ENCODE data around the gene TMEM169. TPM values are rescaled to one million over a fixed set of nuclear protein-coding genes. Genes with fewer than 3 reads are reported as not detected.
A peak's percentile ranks its signal among the peaks of the same experiment; 100 is the strongest.

The TMEM169 gene
- total and polyA plus RNA-seq, 10 of the 15 experiments (the other 5 are each of a cell fraction or from before 2014, with no cell fraction given), result 0.23 to 3.2 (median 2.3) TPM

DNA sequence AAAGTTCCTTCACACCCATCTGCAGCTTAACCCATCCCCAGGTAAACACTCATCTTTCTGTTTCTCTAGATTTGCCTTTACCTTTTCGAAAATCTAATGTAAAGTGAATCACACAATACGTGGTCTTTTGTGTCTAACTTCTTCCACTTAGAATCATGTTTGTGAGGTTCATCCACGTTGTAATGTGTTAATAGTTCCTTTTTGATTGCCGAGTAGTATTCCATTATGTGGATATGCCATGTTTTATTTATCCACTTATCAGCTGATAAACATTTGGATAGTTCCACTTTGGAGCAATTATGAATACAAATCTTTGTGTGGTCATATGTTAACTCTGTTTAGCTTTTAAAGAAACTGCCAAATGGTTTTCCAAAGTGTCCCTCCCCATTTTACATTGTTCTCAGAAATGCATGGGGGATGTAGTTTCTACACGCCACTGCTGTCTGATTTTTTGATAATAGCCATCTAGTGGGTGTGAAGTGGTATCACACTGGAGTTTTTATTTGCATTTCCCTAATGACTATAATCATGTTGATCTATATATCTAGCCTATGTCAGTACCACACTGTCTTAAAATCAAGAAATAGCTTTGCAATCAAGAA is 22.4 kb upstream of the TMEM169 start (continued):
- TF ChIP-seq RAD21 (IDR thresholded peaks at IDR 0.05; ENCODE audit: insufficient read depth, low read depth, low read length) (peak; percentile 47), SPI1 (IDR thresholded peaks at IDR 0.05; ENCODE audit: borderline replicate concordance, insufficient read depth, low read depth, low read length) (no peak)

- CTCF ChIA-PET, result interaction anchor here (0.6 to 1.8 kb wide), 6 partner anchors 11 to 120 kb away, joined by 3 to 6 read pairs (median 4); partner anchors contain the start of gene XRCC5
- WGBS (ENCODE audit: insufficient coverage, insufficient replicate concordance, low lambda C conversion rate, missing lambda C conversion rate), result 98% methylated on average over 2 of the region's 2 CpGs
- Histone ChIP-seq H3K4me2 (ENCODE audit: control insufficient read depth, insufficient read depth) (no peak overlapping the region), H3K36me3 (ENCODE audit: control insufficient read depth in 2 of 2, insufficient read depth in 2 of 2, low read length in 1 of 2) (0 out of 4 replicates have a peak, but pooled peaks cover 0 to 10% of the 10 kb centered on the region in 2 experiments), H3K9me3 (replicated peaks; ENCODE audit: control insufficient read depth, insufficient read depth, low read length) (no peaks in the 10 kb centered on the region; the same call in 2 of the 3 replicates), H4K20me1 (ENCODE audit: control insufficient read depth, insufficient read depth) (no peaks in the 10 kb centered on the region), H3K27ac (ENCODE audit: control insufficient read depth, insufficient read depth) (no peak overlapping the region), H3K9ac (ENCODE audit: control insufficient read depth, insufficient read depth, low read length) (no peak overlapping the region), H3K79me2 (ENCODE audit: control insufficient read depth, insufficient read depth, low read length) (no peaks in the 10 kb centered on the region), H3K4me1 (ENCODE audit: control insufficient read depth, insufficient read depth, low read length) (no peaks in the 10 kb centered on the region), H3K27me3 (replicated peaks in 1 of 2; ENCODE audit: control insufficient read depth in 2 of 2, insufficient read depth in 2 of 2, low read length in 1 of 2) (no peaks in the 10 kb centered on the region), H2AFZ (ENCODE audit: control insufficient read depth, low read depth, low read length) (no peak overlapping the region), H3K4me3 (no peak overlapping the region)
- SMC1A ChIA-PET (ENCODE audit: uncharacterized antibody, unreplicated experiment), result interaction anchor here (0.6 to 1.3 kb wide), 4 partner anchors 44 to 120 kb away, joined by 3 to 6 read pairs (median 4); no protein-coding TSS in a partner anchor
- intact Hi-C loops (cut with micrococcal nuclease; ENCODE audit: unreplicated experiment) (no loop called here), in situ Hi-C loops (cut with MboI) (no loop called here)
- no TSS peak for BruUV-seq (replicated peaks)
- no peak for FAIRE-seq
- no peak for DNase-seq (ENCODE audit: low read depth, low spot score)
- no peak for ATAC-seq
- RAD21 ChIA-PET (ENCODE audit: unreplicated experiment), result interaction anchor here (0.6 to 1.1 kb wide), 4 partner anchors 49 to 219 kb away, joined by 3 read pairs; no protein-coding TSS in a partner anchor
- TF ChIP-seq IRF3 (IDR thresholded peaks at IDR 0.05), result no peak
- no peak for TF ChIP-seq JUND (IDR thresholded peaks at IDR 0.05; ENCODE audit: low read depth, low read length)
- TF ChIP-seq CEBPB (IDR thresholded peaks at IDR 0.05; ENCODE audit: borderline replicate concordance in 1 of 2, low read depth in 2 of 2, low read length in 2 of 2), result no peak
- TF ChIP-seq E2F8 (IDR thresholded peaks at IDR 0.05; ENCODE audit: low read depth, partially characterized antibody), result no peak
- TF ChIP-seq, protein P1, sequence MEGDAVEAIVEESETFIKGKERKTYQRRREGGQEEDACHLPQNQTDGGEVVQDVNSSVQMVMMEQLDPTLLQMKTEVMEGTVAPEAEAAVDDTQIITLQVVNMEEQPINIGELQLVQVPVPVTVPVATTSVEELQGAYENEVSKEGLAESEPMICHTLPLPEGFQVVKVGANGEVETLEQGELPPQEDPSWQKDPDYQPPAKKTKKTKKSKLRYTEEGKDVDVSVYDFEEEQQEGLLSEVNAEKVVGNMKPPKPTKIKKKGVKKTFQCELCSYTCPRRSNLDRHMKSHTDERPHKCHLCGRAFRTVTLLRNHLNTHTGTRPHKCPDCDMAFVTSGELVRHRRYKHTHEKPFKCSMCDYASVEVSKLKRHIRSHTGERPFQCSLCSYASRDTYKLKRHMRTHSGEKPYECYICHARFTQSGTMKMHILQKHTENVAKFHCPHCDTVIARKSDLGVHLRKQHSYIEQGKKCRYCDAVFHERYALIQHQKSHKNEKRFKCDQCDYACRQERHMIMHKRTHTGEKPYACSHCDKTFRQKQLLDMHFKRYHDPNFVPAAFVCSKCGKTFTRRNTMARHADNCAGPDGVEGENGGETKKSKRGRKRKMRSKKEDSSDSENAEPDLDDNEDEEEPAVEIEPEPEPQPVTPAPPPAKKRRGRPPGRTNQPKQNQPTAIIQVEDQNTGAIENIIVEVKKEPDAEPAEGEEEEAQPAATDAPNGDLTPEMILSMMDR (IDR thresholded peaks at IDR 0.05 in 2 of 3, conservative IDR thresholded peaks at IDR 0.05 in 1 of 3; ENCODE audit: control insufficient read depth in 2 of 3, extremely low read depth in 1 of 3, insufficient read depth in 1 of 3, low read depth in 3 of 3, low read length in 3 of 3), result peak; percentile 2 to 28 (median 22); a peak in 2 of 6 replicates
- no peak for TF ChIP-seq ZNF207 (IDR thresholded peaks at IDR 0.05; ENCODE audit: borderline replicate concordance)
- no peak for TF ChIP-seq NBN (IDR thresholded peaks at IDR 0.05)
- TF ChIP-seq STAT1 (conservative IDR thresholded peaks at IDR 0.05), result no peak
- TF ChIP-seq RAD21 (IDR thresholded peaks at IDR 0.05; ENCODE audit: insufficient read depth, low read depth, low read length), result peak; percentile 41; the same call in 1 of the 2 replicates
- no peak for TF ChIP-seq IKZF2 (IDR thresholded peaks at IDR 0.05)
- POLR2A ChIA-PET, result interaction anchor here (0.6 to 1.7 kb wide), 3 partner anchors 15 to 40 kb away, joined by 3 to 6 read pairs (median 6); partner anchors contain the start of genes PECR and TMEM169
Observed at GRCh38 chr2:216064014-216064630, 17.6 kb upstream of the TMEM169 start.
